Omental fat pad (tissue), 4 donors: ENCODE results near the gene MBP. TPM values are rescaled to one million over a fixed set of nuclear protein-coding genes. Genes with fewer than 3 reads are reported as not detected.
"Not testable (repeated sequence)": the region's sequence is repeated elsewhere in the genome, so short reads cannot be mapped to it uniquely, and the experiment has no call there.

Experiments used
- ATAC-seq: fragments of 150-250 bp; one replicate; pipeline ENCODE4 v1.9.1; 2016; ENCODE audit warnings: mild to moderate bottlenecking, moderate library complexity; ENCODE audit not compliant: low FRiP score
- DNase-seq: peaks from one replicate; pipeline ENCODE4 v3.0.0-alpha.2; 2019; ENCODE audit warnings: low spot score
- CTCF ChIP-seq, 3 donors: fragments of 450-650 bp; IDR thresholded peaks; one replicate each; pipeline ENCODE4 v1.5.1; 2016 to 2017; ENCODE audit warnings: antibody characterized with exemption in 3 of 3, mild to moderate bottlenecking in 3 of 3, moderate library complexity in 2 of 3
- total RNA-seq, 4 donors: library from RNA; depleted of rRNA; stranded (reverse); fragments of >200 nt; gene quantifications; one replicate each; pipeline ENCODE4 v1.1.0, GENCODE V29; 2016

The MBP gene
- total RNA-seq, 4 donors from 2014 or later = 27.4 to 50.9 (median 36.0) TPM

DNA sequence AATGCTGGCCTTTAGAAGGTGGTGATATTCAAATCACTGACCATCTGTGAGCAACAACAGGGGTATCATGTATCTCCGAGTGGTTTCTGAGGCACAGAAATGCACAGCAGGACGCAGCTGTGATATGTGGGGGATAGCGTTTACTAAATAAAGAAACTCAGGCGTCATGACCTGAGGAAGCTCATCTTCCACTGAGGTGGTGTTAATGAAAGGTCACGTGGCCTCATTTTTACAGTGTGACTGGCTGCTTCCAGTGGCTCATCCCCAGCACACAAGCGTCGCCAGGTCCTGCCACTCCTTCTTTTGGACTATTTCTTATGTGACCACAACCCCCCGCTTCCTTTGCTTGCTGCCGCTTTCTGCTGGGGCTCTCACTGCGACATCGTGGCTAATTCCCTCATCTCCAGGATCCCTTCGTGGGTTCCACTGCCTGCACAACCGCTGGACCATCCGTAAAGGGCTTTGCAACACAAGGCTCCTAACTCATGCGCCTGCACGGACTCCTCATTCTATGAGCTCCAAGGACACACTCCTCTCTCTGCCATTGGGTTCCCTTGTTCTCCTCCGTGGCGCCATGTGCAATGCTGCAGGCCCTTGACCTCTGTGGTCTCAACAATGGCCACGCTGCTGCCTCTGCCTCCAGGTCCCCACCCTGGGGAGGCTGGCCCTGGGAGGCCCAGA lies 109.3 kb downstream of the MBP start:
- TF ChIP-seq CTCF (IDR thresholded peaks at IDR 0.05) = no peak
- ATAC-seq (no peak), DNase-seq (no peak)

DNA sequence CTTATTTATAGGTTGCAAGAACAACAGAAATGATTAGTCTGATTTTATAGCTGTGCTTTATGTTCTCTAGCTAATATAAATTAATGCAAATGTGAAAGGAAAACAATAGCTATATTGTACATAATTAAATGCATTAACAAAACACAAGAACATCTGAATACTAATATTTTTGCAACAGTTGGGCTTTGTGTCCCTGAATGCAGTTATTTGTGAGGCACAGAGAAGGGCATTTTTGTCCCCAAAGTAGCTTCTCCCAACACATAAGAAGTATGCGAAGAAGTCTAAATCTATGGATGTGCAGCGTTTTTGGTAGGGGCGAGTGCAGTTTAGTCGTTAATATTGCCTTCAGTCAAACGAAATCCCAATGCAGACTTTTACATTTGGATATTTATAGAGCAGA lies 110.0 kb downstream of the MBP start:
- ATAC-seq (no peak), DNase-seq (no peak)
- no peak for TF ChIP-seq CTCF (IDR thresholded peaks at IDR 0.05)

DNA sequence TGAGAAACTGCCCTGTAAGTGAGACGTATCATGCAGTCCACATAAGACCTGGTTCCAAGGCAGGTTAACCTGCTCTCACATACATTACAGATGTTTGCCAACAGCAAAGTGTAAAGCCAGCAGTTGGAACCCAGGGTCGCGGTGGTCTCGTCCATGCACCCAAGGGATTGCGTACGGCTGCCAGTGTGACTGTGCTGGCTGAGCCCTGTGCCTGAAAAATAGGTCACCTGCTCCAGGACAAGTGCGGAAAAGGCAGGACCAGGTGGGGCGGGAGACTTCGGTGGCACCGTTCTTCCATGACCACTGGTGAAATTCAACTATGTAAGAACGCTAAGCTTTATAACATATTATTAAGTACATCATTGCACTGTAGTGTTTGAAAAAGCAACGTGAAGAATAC lies 110.5 kb downstream of the MBP start:
- ATAC-seq (no peak), DNase-seq (no peak)
- TF ChIP-seq CTCF (IDR thresholded peaks at IDR 0.05) = no peak

DNA sequence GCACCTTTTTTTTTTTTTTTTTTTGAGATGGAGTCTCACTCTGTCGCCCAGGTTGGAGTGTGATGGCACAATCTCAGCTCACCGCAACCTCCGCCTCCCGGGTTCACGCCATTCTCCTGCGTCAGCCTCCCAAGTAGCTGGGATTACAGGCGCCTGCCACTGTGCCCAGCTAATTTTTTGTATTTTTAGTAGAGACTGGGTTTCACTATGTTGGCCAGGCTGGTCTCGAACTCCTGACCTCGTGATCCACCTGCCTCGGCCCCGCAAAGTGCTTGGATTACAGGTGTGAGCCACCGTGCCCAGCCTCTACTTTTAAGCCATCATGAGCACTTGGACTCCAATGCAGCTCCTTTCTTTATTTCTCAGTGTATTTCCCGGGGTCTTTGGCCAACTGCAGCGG lies 111.1 kb downstream of the MBP start:
- not testable (repeated sequence) for DNase-seq, ATAC-seq

DNA sequence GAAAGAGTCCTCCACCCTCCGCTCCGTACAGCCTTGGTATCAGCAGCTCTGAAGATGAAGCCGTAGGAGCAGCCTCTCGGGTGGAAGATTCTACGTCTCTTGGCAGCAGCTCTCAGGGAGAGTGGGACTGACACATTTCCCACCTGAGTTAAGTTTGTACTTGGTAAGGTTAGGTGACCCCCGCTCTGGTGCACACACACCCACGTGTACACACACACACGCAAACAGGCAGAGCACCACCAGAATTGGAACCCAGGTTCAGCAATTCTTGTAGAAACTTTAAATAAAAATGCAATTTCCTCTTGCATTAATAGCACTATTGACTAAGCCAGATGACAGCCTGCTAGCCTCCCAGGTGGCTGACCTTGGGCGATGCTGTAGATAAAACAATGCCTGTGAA lies 111.5 kb downstream of the MBP start:
- DNase-seq (no peak), ATAC-seq (no peak)
- no peak for TF ChIP-seq CTCF (IDR thresholded peaks at IDR 0.05)

DNA sequence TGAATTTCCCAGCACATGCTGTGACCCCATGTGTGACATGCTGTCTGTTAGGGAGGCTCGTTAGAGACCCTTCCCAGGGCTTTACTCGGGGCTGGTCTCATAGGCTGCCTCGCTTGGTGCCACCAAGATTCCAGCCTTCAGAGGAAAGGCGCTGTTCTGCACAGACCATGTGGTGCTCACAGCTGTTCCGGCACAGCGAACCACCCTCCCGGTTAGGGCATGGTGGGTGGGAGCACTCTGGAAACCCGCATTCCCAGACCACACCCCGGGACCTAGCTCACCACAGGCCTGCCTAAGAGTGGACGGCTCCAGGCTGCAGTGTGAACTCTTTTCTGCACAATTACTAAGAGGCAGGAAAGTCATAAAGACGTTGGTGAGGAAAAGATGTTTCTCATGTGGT lies 112.0 kb downstream of the MBP start:
- DNase-seq (no peak), ATAC-seq (no peak)
- TF ChIP-seq CTCF (IDR thresholded peaks at IDR 0.05) = no peak

GRCh38 chr18:77019641-77020040 lies 112.9 kb downstream of the MBP start:
- no peak for ATAC-seq
- no peak for DNase-seq
- TF ChIP-seq CTCF (IDR thresholded peaks at IDR 0.05) = no peak

GRCh38 chr18:77018650-77019049 lies 113.9 kb downstream of the MBP start:
- not testable (repeated sequence) for ATAC-seq

More at GRCh38 chr18:77018650-77019049, 113.9 kb downstream of the MBP start:
- not testable (repeated sequence) for DNase-seq
